Measurements from ENCODE around the gene ABRACL. TPM values are rescaled to one million over a fixed set of nuclear protein-coding genes. Genes with fewer than 3 reads are reported as not detected.

Gene ABRACL
- total RNA-seq, 1 experiment from 2014 or later, result 33.6 TPM

DNA sequence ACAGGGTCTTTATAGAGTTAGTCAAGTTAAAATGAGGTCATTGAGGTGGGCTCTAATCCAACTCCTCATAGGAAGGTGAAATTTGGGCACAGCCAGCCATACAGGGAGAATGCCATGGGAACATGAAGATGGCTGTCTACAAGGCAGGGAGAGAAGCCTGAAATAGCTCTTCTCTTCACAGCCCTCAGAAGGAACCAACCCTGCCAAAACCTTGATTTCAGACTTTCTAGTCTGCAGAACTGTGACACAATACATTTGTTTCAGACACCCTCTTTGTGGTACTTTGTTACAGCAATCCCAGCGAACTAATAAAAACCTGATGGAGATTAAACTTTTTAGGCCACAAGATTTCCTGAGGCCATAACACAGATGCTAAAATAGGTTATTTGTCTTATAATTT is 63.3 kb downstream of the ABRACL start:
- Histone ChIP-seq H3K36me3 (no peaks in the 10 kb centered on the region), H3K27ac (no peak overlapping the region)

More for the DNA sequence above, 63.3 kb downstream of the ABRACL start:
- DNase-seq (ENCODE audit: low read depth in 1 of 2, low spot score in 2 of 2), result no peak
- Histone ChIP-seq H3K27me3 (replicated peaks) (no peaks in the 10 kb centered on the region), H3K9me3 (replicated peaks) (no peaks in the 10 kb centered on the region), H3K4me3 (no peak overlapping the region), H3K4me1 (replicated peaks) (no peaks in the 10 kb centered on the region)

Other genes starting within 250 kb of the ABRACL start
- gene ECT2L, start 232.7 kb upstream of the ABRACL start, total RNA-seq (2014; rRNA removed; shearing (Covaris generic)), result not detected in 2 replicates
- 26.2 and 27.1 TPM in 2 replicates for gene REPS1, start 40.5 kb upstream of the ABRACL start, total RNA-seq (2014; rRNA removed; shearing (Covaris generic))
- 9.1 and 9.5 TPM in 2 replicates for gene HECA, start 106.3 kb downstream of the ABRACL start, total RNA-seq (2014; rRNA removed; shearing (Covaris generic))